K562 (cell line): ENCODE measurements around the gene CBLL1. TPM values are rescaled to one million over a fixed set of nuclear protein-coding genes. Genes with fewer than 3 reads are reported as not detected.

Source experiments
- CBFA2T3 ChIP-seq: fragments of 450-650 bp; IDR thresholded peaks from 2 replicates; pipeline ENCODE4 v1.6.1; 2017
- ELK1 ChIP-seq: sonication (generic); formaldehyde crosslinking; IDR thresholded peaks from 2 replicates; pipeline ENCODE4 v1.8.1; 2022; ENCODE audit warnings: missing genetic modification reagents
- ILF3 ChIP-seq: fragments of 450-650 bp; IDR thresholded peaks from 2 replicates; pipeline ENCODE4 v1.6.1; 2018; ENCODE audit warnings: antibody characterized with exemption, mild to moderate bottlenecking, moderate library complexity, borderline replicate concordance
- MTA2 ChIP-seq: fragments of 450-650 bp; IDR thresholded peaks from 2 replicates; pipeline ENCODE4 v1.6.1; 2016; ENCODE audit warnings: low read depth
- NRF1 ChIP-seq, 2 experiments: fragments of 450-650 bp; IDR thresholded peaks in 1 of 2; conservative IDR thresholded peaks in 1 of 2; 2 replicates each; pipeline ENCODE4 v1.6.1; 2014; ENCODE audit warnings: mild to moderate bottlenecking in 2 of 2
- STAG1 ChIP-seq: sonication (generic); formaldehyde crosslinking; IDR thresholded peaks from 2 replicates; pipeline ENCODE4 v1.5.0; 2020; ENCODE audit warnings: missing genetic modification reagents, borderline replicate concordance
- ZBTB40 ChIP-seq, 2 experiments: fragments of 450-650 bp in 1 of 2; sonication (generic) in 1 of 2; formaldehyde crosslinking in 1 of 2; IDR thresholded peaks; 2 replicates each; pipeline versions ENCODE4 v1.7.1 to v1.9.0; 2016 to 2022; ENCODE audit warnings: inconsistent platforms in 1 of 2, mild to moderate bottlenecking in 1 of 2, missing genetic modification reagents in 1 of 2
- ZNF318 ChIP-seq, 2 experiments: fragments of 450-650 bp; IDR thresholded peaks; 2 replicates each; pipeline ENCODE4 v1.6.1; 2016; ENCODE audit warnings: mild to moderate bottlenecking in 2 of 2, borderline replicate concordance in 1 of 2, low read depth in 1 of 2, moderate library complexity in 1 of 2
- polyA plus RNA-seq, 8 experiments: library from polyadenylated mRNA; depleted of rRNA in 4 of 8; stranded (reverse) in 5 of 8; unstranded in 3 of 8; fragments of >200 nt; fragmentation: Nextera tagmentation in 2 of 8; fragmentation: Illumina TruSeq in 1 of 8; extraction: Ambion mirVana in 2 of 8; extraction: Trizol in 1 of 8; gene quantifications; 2 replicates each; pipeline versions ENCODE4 v1.2.1 to v1.2.3, GENCODE V29; 2011 to 2014; ENCODE audit warnings: inconsistent platforms in 1 of 8, missing spikeins in 1 of 8
- total RNA-seq, 7 experiments: library from RNA; depleted of rRNA in 6 of 7; stranded (reverse); fragments of >200 nt in 6 of 7; fragmentation: Illumina TruSeq in 2 of 7; extraction: Trizol in 2 of 7; gene quantifications; 2 replicates each; pipeline versions ENCODE4 v1.2.1 to v1.2.3, GENCODE V29; 2011 to 2021; ENCODE audit warnings: low replicate concordance in 1 of 7

The CBLL1 gene
- total and polyA plus RNA-seq, 9 of the 15 experiments (the other 6 are each of a cell fraction or from before 2014, with no cell fraction given) = 14.7 to 67.9 (median 35.4) TPM

- TF ChIP-seq MTA2 (no peak), ZBTB40 (IDR thresholded peaks at IDR 0.05) (no peak), ZBTB40 (CRISPR knock-in tag; IDR thresholded peaks at IDR 0.05) (no peak), ZNF318 (IDR thresholded peaks at IDR 0.05; ENCODE audit: borderline replicate concordance in 1 of 2, low read depth in 1 of 2) (no peak), STAG1 (no peak), NRF1 (conservative IDR thresholded peaks at IDR 0.05 in 1 of 2, IDR thresholded peaks at IDR 0.05 in 1 of 2) (no peak), ELK1 (no peak), CBFA2T3 (no peak), ILF3 (no peak)
These were observed 406 bp downstream of the CBLL1 start (continued) for GRCh38 chr7:107744345-107744750.
